HG02981 (cell line): ENCODE measurements around the gene NCEH1.
A peak's percentile ranks its signal among the peaks of the same experiment; 100 is the strongest.
"Not testable (repeated sequence)": the region's sequence is repeated elsewhere in the genome, so short reads cannot be mapped to it uniquely, and the experiment has no call there.

Experiments
- ATAC-seq: cut with Tn5 transposase; IDR thresholded peaks from one replicate; pipeline ENCODE4 v1.9.1; 2021; ENCODE audit warnings: mild to moderate bottlenecking, moderate library complexity; ENCODE audit not compliant: unreplicated experiment

The NCEH1 gene

GRCh38 chr3:172676196-172676922, 34.5 kb downstream of the NCEH1 start:
- no peak for ATAC-seq

- ATAC-seq, result peak; percentile 38
Observed at GRCh38 chr3:172675441-172676193, 35.2 kb downstream of the NCEH1 start.

- ATAC-seq, result peak; percentile 79
Observed at GRCh38 chr3:172673210-172673679, 37.6 kb downstream of the NCEH1 start.

GRCh38 chr3:172669021-172669420, 41.8 kb downstream of the NCEH1 start:
- ATAC-seq, result no peak

GRCh38 chr3:172666873-172667694, 43.8 kb downstream of the NCEH1 start:
- peak; percentile 99 for ATAC-seq

GRCh38 chr3:172666181-172666872, 44.5 kb downstream of the NCEH1 start:
- ATAC-seq, result no peak

GRCh38 chr3:172665510-172665909, 45.4 kb downstream of the NCEH1 start:
- ATAC-seq, result not testable (repeated sequence)

- not testable (repeated sequence) for ATAC-seq
Observed at GRCh38 chr3:172660421-172660820, 50.4 kb downstream of the NCEH1 start.

GRCh38 chr3:172659246-172660002, 51.4 kb downstream of the NCEH1 start:
- ATAC-seq, result no peak

GRCh38 chr3:172658344-172659245, 52.3 kb downstream of the NCEH1 start:
- no peak for ATAC-seq

- no peak for ATAC-seq
Observed at GRCh38 chr3:172656602-172657001, 54.3 kb downstream of the NCEH1 start.

GRCh38 chr3:172655388-172655787, 55.5 kb downstream of the NCEH1 start:
- no peak for ATAC-seq

- ATAC-seq, result no peak
Observed at GRCh38 chr3:172654470-172654869, 56.4 kb downstream of the NCEH1 start.

GRCh38 chr3:172653004-172653572, 57.8 kb downstream of the NCEH1 start:
- no peak for ATAC-seq

GRCh38 chr3:172651936-172652625, 58.8 kb downstream of the NCEH1 start:
- no peak for ATAC-seq

- ATAC-seq, result no peak
Observed at GRCh38 chr3:172649987-172650386, 60.9 kb downstream of the NCEH1 start.

GRCh38 chr3:172648747-172649146, 62.1 kb downstream of the NCEH1 start:
- ATAC-seq, result no peak

GRCh38 chr3:172647823-172648222, 63.0 kb downstream of the NCEH1 start:
- no peak for ATAC-seq
